GM21381 (cell line): ENCODE data around the gene SERPING1.

ENCODE experiments used
- ATAC-seq: cut with Tn5 transposase; IDR thresholded peaks from one replicate; pipeline ENCODE4 v1.9.1; 2021; ENCODE audit warnings: mild to moderate bottlenecking, moderate library complexity; ENCODE audit not compliant: unreplicated experiment

SERPING1 gene

GRCh38 chr11:57596266-57596885, 1.1 kb upstream of the SERPING1 start:
- no peak for ATAC-seq

GRCh38 chr11:57597916-57598830, 688 bp downstream of the SERPING1 start:
- no peak for ATAC-seq

GRCh38 chr11:57598831-57599155, 1.3 kb downstream of the SERPING1 start:
- no peak for ATAC-seq

GRCh38 chr11:57599381-57599780, 1.9 kb downstream of the SERPING1 start:
- ATAC-seq, result no peak

GRCh38 chr11:57601297-57601696, 3.8 kb downstream of the SERPING1 start:
- ATAC-seq, result no peak

- no peak for ATAC-seq
These were observed 7.0 kb downstream of the SERPING1 start for GRCh38 chr11:57604296-57605027.

- ATAC-seq, result no peak
These were observed 7.5 kb downstream of the SERPING1 start for GRCh38 chr11:57605028-57605420.

- ATAC-seq, result no peak
These were observed 12.7 kb downstream of the SERPING1 start for GRCh38 chr11:57610170-57610569.

GRCh38 chr11:57614234-57614772, 16.8 kb downstream of the SERPING1 start:
- no peak for ATAC-seq

GRCh38 chr11:57615308-57615707, 17.8 kb downstream of the SERPING1 start:
- ATAC-seq, result no peak

GRCh38 chr11:57616595-57616994, 19.1 kb downstream of the SERPING1 start:
- ATAC-seq, result no peak

- no peak for ATAC-seq
These were observed 21.0 kb downstream of the SERPING1 start for GRCh38 chr11:57618438-57618837.

GRCh38 chr11:57619331-57619730, 21.8 kb downstream of the SERPING1 start:
- ATAC-seq, result no peak

- no peak for ATAC-seq
These were observed 23.0 kb downstream of the SERPING1 start for GRCh38 chr11:57620467-57620866.

- ATAC-seq, result no peak
These were observed 24.8 kb downstream of the SERPING1 start for GRCh38 chr11:57622263-57622662.

GRCh38 chr11:57624864-57625263, 27.4 kb downstream of the SERPING1 start:
- ATAC-seq, result no peak

- ATAC-seq, result no peak
These were observed 29.4 kb downstream of the SERPING1 start for GRCh38 chr11:57626895-57627294.

- no peak for ATAC-seq
These were observed 32.7 kb downstream of the SERPING1 start for GRCh38 chr11:57630171-57630570.

GRCh38 chr11:57632116-57632515, 34.6 kb downstream of the SERPING1 start:
- no peak for ATAC-seq

GRCh38 chr11:57633394-57634070, 36.0 kb downstream of the SERPING1 start:
- no peak for ATAC-seq

GRCh38 chr11:57634311-57634710, 36.8 kb downstream of the SERPING1 start:
- no peak for ATAC-seq
